B cell (primary cell): ENCODE data around the gene MMP26.

Source experiments
- EZH2 ChIP-seq: IDR thresholded peaks from 2 replicates; pipeline ENCODE4 v1.6.1; 2012; ENCODE audit warnings: borderline replicate concordance, low read depth, mild to moderate bottlenecking, moderate library complexity, low read length; ENCODE audit not compliant: insufficient read depth, poor library complexity, severe bottlenecking
- TF ChIP-seq, protein P1 (sequence below): fragments of 200-600 bp; IDR thresholded peaks from one replicate; pipeline ENCODE4 v1.8.0; 2022; ENCODE audit warnings: antibody characterized with exemption, mild to moderate bottlenecking

DNA sequence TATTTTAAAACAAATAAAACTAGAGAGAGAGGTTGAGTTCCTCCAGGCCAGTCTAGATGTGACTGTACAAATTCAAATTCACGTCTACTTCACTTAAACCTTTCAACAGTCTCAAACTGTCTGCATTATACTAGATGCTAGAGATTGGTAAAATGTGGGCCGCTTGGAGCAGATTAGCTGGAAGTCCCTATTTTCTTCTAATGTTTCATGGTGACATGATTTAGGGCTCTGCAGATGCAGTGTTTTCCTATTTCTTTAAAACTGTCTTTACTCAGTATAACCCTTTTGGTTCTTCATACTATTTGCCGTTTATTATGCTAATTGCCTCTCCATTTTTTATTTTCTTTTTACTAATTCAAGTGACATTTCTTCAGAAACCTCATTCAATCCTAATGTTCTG, 40.4 kb upstream of the MMP26 start:
- TF ChIP-seq, protein P1, sequence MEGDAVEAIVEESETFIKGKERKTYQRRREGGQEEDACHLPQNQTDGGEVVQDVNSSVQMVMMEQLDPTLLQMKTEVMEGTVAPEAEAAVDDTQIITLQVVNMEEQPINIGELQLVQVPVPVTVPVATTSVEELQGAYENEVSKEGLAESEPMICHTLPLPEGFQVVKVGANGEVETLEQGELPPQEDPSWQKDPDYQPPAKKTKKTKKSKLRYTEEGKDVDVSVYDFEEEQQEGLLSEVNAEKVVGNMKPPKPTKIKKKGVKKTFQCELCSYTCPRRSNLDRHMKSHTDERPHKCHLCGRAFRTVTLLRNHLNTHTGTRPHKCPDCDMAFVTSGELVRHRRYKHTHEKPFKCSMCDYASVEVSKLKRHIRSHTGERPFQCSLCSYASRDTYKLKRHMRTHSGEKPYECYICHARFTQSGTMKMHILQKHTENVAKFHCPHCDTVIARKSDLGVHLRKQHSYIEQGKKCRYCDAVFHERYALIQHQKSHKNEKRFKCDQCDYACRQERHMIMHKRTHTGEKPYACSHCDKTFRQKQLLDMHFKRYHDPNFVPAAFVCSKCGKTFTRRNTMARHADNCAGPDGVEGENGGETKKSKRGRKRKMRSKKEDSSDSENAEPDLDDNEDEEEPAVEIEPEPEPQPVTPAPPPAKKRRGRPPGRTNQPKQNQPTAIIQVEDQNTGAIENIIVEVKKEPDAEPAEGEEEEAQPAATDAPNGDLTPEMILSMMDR: no peak
- no peak for TF ChIP-seq EZH2
